GM20431 (cell line): ENCODE measurements around the gene ZMPSTE24.

Source experiments
- in situ Hi-C: fragments of 300-500 bp; cut with MseI, MboI; formaldehyde crosslinking; loops from one replicate; pipeline ENCODE4 v1.15.0; 2020; ENCODE audit warnings: low sequenced_read_pairs; ENCODE audit not compliant: unreplicated experiment

The ZMPSTE24 gene

GRCh38 chr1:40301541-40302299 is 43.7 kb downstream of the ZMPSTE24 start:
- in situ Hi-C loops: no loop called here

- in situ Hi-C loops: no loop called here
Observed at GRCh38 chr1:40302475-40302874, 44.4 kb downstream of the ZMPSTE24 start.

- in situ Hi-C loops: no loop called here
Observed at GRCh38 chr1:40303051-40303771, 45.2 kb downstream of the ZMPSTE24 start.

- in situ Hi-C loops: no loop called here
Observed at GRCh38 chr1:40303790-40304189, 45.8 kb downstream of the ZMPSTE24 start.

GRCh38 chr1:40305451-40305850 is 47.4 kb downstream of the ZMPSTE24 start:
- in situ Hi-C loops: no loop called here

GRCh38 chr1:40305871-40306270 is 47.8 kb downstream of the ZMPSTE24 start:
- in situ Hi-C loops: no loop called here

GRCh38 chr1:40306296-40306695 is 48.3 kb downstream of the ZMPSTE24 start:
- in situ Hi-C loops: no loop called here

- in situ Hi-C loops: no loop called here
Observed at GRCh38 chr1:40307186-40307585, 49.1 kb downstream of the ZMPSTE24 start.

GRCh38 chr1:40308036-40308727 is 50.1 kb downstream of the ZMPSTE24 start:
- in situ Hi-C loops: no loop called here

- in situ Hi-C loops: no loop called here
Observed at GRCh38 chr1:40309374-40310128, 51.5 kb downstream of the ZMPSTE24 start.

GRCh38 chr1:40310129-40310461 is 52.1 kb downstream of the ZMPSTE24 start:
- in situ Hi-C loops: no loop called here

GRCh38 chr1:40310983-40311642 is 53.1 kb downstream of the ZMPSTE24 start:
- in situ Hi-C loops: no loop called here

- in situ Hi-C loops: no loop called here
Observed at GRCh38 chr1:40311692-40312091, 53.7 kb downstream of the ZMPSTE24 start.

- in situ Hi-C loops: no loop called here
Observed at GRCh38 chr1:40312238-40313205, 54.5 kb downstream of the ZMPSTE24 start.

- in situ Hi-C loops: no loop called here
Observed at GRCh38 chr1:40313329-40313957, 55.4 kb downstream of the ZMPSTE24 start.

- in situ Hi-C loops: no loop called here
Observed at GRCh38 chr1:40313958-40314720, 56.1 kb downstream of the ZMPSTE24 start.

- in situ Hi-C loops: no loop called here
Observed at GRCh38 chr1:40314721-40315238, 56.7 kb downstream of the ZMPSTE24 start.
